NB4 (cell line): ENCODE results near the gene CDC16.

Experiments
- DNase-seq: peaks from one replicate; pipeline ENCODE4 v3.0.0; 2010; ENCODE audit warnings: low read depth
- H3K4me3 ChIP-seq: one replicate; pipeline ENCODE4 v1.5.1; 2011; ENCODE audit warnings: mild to moderate bottlenecking, low read depth, low read length, moderate library complexity
- CTCF ChIP-seq: IDR thresholded peaks from one replicate; pipeline ENCODE4 v1.5.1; 2012; ENCODE audit warnings: low read depth, low read length
- MAX ChIP-seq: IDR thresholded peaks from 2 replicates; pipeline ENCODE4 v1.6.1; 2011; ENCODE audit warnings: low read depth, low read length
- MYC ChIP-seq: IDR thresholded peaks from 2 replicates; pipeline ENCODE4 v1.6.1; 2011; ENCODE audit warnings: low read depth, low read length
- POLR2A ChIP-seq: IDR thresholded peaks from 2 replicates; pipeline ENCODE4 v1.6.1; 2011; ENCODE audit warnings: mild to moderate bottlenecking; ENCODE audit not compliant: insufficient read length; ENCODE audit errors: extremely low read depth

Gene CDC16

DNA sequence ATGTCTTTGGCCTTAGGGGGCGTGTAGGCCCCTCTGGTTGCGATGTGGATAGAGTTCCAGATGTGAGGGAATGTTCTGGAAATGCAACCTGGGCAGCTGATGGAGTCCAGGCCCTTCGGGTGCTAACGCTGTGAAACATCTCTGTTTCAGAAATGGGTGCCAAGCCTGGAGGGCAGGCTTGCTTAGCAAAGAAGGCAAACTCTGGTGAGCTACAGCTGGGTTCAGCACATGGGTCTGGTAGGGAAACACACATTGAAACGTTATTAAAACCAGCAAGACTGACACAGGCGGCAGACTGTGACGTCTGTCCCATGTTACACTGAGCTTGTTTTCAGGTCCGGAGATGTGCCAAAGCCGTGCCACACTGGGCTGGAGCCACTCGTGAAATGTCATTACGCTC, 8.6 kb upstream of the CDC16 start:
- H3K4me3 ChIP-seq = no peak overlapping the region
- TF ChIP-seq MAX (peak; percentile 9; the same call in 1 of the 2 replicates), POLR2A (no peak)
- peak; percentile 27 for DNase-seq

GRCh38 chr13:114226699-114227323, 7.9 kb upstream of the CDC16 start:
- no peak overlapping the region for H3K4me3 ChIP-seq
- peak; percentile 90 for DNase-seq
- TF ChIP-seq CTCF (peak; percentile 93), POLR2A (no peak), MYC (peak; percentile 60), MAX (peak; percentile 48)

- TF ChIP-seq POLR2A (no peak), CTCF (no peak), MYC (no peak), MAX (no peak)
- no peak for DNase-seq
- H3K4me3 ChIP-seq = no peak overlapping the region
Observed at GRCh38 chr13:114227528-114227927, 7.2 kb upstream of the CDC16 start.

GRCh38 chr13:114228176-114228575, 6.5 kb upstream of the CDC16 start:
- no peak for TF ChIP-seq POLR2A
- TF ChIP-seq MYC = no peak
- no peak for TF ChIP-seq CTCF
- TF ChIP-seq MAX = no peak
- DNase-seq = no peak
- H3K4me3 ChIP-seq = no peak overlapping the region

- TF ChIP-seq MAX (no peak), POLR2A (no peak), CTCF (no peak), MYC (no peak)
- no peak overlapping the region for H3K4me3 ChIP-seq
- no peak for DNase-seq
Observed at GRCh38 chr13:114229506-114229905, 5.2 kb upstream of the CDC16 start.

DNA sequence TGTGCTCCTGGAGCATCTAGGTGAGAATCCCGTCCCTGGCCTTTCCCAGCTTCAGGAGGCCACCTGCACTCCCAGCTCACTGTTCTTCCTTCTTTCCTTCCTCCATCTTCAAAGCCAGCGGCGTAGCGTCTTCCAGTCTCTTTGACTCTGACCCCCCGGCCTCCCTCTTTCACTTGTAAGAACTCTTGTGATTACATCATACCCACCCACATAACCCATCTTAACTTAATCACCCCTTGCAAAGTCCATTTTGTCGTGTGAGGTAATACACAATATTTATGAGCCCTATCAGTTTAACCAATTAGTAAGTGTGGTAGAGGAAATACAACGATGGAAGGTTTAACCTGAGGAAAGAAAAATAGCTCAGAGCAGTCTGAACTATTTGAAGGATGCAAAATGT, 4.6 kb upstream of the CDC16 start:
- peak; percentile 85 for DNase-seq
- H3K4me3 ChIP-seq = no peak overlapping the region
- no peak for TF ChIP-seq MYC
- no peak for TF ChIP-seq CTCF
- TF ChIP-seq POLR2A = no peak
- no peak for TF ChIP-seq MAX
